Measurements from ENCODE around the gene PACSIN2. TPM values are rescaled to one million over a fixed set of nuclear protein-coding genes. Genes with fewer than 3 reads are reported as not detected.

The PACSIN2 gene
- total RNA-seq, 1 experiment from 2014 or later, result 70.5 TPM

DNA sequence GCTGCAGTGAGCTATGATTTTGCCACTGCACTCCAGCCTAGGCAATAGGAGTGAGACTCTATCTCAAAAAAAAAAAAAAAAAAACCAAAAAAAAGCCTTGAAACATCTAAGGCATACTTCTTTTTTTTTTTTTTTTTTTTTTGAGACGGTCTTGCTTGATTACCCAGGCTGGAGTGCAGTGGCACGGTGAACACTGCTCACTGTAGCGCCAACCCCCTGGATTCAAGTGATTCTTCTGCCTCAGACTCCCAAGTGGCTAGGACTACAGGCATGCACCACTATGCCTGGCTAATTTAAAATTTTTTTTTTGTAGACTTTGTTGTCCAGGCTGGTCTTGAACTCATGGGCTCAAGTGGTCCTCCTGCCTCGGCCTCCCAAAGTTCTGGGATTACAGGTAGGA is 177.4 kb downstream of the PACSIN2 start:
- ChIA-PET POLR2A (no interaction called here), CTCF (interaction anchor here (0.6 to 0.7 kb wide), 2 partner anchors 56 to 120 kb away, joined by 3 read pairs; no protein-coding TSS in a partner anchor)
- Mint-ChIP-seq H3K4me1 (no peaks in the 10 kb centered on the region), H3K27me3 (ENCODE audit: low read depth) (no peaks in the 10 kb centered on the region), H3K4me3 (no peak overlapping the region), H3K9me3 (no peaks in the 10 kb centered on the region), H3K36me3 (peaks cover 11% of the 10 kb centered on the region), H3K27ac (no peak overlapping the region)
- no peak for DNase-seq (ENCODE audit: low spot score)
- TF ChIP-seq JUN (CRISPR knock-in tag; IDR thresholded peaks at IDR 0.05) (no peak), TP53 (CRISPR knock-in tag; IDR thresholded peaks at IDR 0.05) (no peak), HMGXB4 (CRISPR knock-in tag; IDR thresholded peaks at IDR 0.05) (no peak), FOXP1 (CRISPR knock-in tag; IDR thresholded peaks at IDR 0.05; ENCODE audit: borderline replicate concordance) (no peak), CBFB (CRISPR knock-in tag; IDR thresholded peaks at IDR 0.05; ENCODE audit: low read depth) (no peak), ETV6 (CRISPR knock-in tag; IDR thresholded peaks at IDR 0.05) (no peak), PRRX2 (CRISPR knock-in tag; IDR thresholded peaks at IDR 0.05) (no peak)
- TF ChIP-seq, protein P1, sequence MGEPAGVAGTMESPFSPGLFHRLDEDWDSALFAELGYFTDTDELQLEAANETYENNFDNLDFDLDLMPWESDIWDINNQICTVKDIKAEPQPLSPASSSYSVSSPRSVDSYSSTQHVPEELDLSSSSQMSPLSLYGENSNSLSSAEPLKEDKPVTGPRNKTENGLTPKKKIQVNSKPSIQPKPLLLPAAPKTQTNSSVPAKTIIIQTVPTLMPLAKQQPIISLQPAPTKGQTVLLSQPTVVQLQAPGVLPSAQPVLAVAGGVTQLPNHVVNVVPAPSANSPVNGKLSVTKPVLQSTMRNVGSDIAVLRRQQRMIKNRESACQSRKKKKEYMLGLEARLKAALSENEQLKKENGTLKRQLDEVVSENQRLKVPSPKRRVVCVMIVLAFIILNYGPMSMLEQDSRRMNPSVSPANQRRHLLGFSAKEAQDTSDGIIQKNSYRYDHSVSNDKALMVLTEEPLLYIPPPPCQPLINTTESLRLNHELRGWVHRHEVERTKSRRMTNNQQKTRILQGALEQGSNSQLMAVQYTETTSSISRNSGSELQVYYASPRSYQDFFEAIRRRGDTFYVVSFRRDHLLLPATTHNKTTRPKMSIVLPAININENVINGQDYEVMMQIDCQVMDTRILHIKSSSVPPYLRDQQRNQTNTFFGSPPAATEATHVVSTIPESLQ (CRISPR knock-in tag; IDR thresholded peaks at IDR 0.05), result no peak
- TF ChIP-seq, protein P2, sequence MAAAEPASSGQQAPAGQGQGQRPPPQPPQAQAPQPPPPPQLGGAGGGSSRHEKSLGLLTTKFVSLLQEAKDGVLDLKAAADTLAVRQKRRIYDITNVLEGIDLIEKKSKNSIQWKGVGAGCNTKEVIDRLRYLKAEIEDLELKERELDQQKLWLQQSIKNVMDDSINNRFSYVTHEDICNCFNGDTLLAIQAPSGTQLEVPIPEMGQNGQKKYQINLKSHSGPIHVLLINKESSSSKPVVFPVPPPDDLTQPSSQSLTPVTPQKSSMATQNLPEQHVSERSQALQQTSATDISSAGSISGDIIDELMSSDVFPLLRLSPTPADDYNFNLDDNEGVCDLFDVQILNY (CRISPR knock-in tag; IDR thresholded peaks at IDR 0.05), result no peak
- TF ChIP-seq, protein P3, sequence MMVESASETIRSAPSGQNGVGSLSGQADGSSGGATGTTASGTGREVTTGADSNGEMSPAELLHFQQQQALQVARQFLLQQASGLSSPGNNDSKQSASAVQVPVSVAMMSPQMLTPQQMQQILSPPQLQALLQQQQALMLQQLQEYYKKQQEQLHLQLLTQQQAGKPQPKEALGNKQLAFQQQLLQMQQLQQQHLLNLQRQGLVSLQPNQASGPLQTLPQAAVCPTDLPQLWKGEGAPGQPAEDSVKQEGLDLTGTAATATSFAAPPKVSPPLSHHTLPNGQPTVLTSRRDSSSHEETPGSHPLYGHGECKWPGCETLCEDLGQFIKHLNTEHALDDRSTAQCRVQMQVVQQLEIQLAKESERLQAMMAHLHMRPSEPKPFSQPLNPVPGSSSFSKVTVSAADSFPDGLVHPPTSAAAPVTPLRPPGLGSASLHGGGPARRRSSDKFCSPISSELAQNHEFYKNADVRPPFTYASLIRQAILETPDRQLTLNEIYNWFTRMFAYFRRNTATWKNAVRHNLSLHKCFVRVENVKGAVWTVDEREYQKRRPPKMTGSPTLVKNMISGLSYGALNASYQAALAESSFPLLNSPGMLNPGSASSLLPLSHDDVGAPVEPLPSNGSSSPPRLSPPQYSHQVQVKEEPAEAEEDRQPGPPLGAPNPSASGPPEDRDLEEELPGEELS (CRISPR knock-in tag; IDR thresholded peaks at IDR 0.05), result no peak
- TF ChIP-seq, protein P4, sequence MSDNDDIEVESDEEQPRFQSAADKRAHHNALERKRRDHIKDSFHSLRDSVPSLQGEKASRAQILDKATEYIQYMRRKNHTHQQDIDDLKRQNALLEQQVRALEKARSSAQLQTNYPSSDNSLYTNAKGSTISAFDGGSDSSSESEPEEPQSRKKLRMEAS (CRISPR knock-in tag; IDR thresholded peaks at IDR 0.05), result no peak
- ATAC-seq, result no peak

DNA sequence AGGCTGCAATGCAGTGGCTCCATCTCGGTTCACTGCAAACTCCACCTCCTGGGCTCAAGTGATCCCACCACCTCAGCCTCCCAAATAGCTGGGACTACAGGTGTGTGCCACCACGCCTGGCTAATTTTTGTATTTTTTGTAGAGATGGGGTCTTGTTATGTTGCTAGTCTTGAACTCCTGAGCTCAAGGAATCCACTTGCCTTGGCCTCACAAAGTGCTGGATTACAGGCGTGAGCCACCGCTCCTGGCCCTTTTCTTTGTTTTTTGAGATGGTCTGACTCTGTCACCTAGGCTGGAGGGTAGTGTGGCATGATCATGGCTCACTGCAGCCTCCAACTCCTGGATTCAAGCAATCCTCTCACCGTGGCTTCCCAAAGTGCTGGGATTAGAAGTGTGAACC is 178.9 kb downstream of the PACSIN2 start:
- DNase-seq (ENCODE audit: low spot score) (no peak), ATAC-seq (no peak)
- peaks cover 10% of the 10 kb centered on the region for H3K36me3 Mint-ChIP-seq
- no peak overlapping the region for H3K27ac Mint-ChIP-seq
- ChIA-PET POLR2A (interaction anchor here (0.6 kb wide), 1 partner anchor 71 kb away, joined by 5 read pairs; no protein-coding TSS in a partner anchor), CTCF (interaction anchor here (0.8 to 2.1 kb wide), 2 partner anchors 31 to 214 kb away, joined by 3 to 7 read pairs; no protein-coding TSS in a partner anchor)
- H3K4me3 Mint-ChIP-seq, result no peak overlapping the region
- H3K4me1 Mint-ChIP-seq, result no peaks in the 10 kb centered on the region
- H3K27me3 Mint-ChIP-seq (ENCODE audit: low read depth), result no peaks in the 10 kb centered on the region
- H3K9me3 Mint-ChIP-seq, result no peaks in the 10 kb centered on the region
- TF ChIP-seq ZNF532 (CRISPR knock-in tag; IDR thresholded peaks at IDR 0.05; ENCODE audit: borderline replicate concordance) (no peak), SP1 (CRISPR knock-in tag; conservative IDR thresholded peaks at IDR 0.05) (no peak), SMAD4 (CRISPR knock-in tag; IDR thresholded peaks at IDR 0.05) (no peak), NR2C2 (CRISPR knock-in tag; IDR thresholded peaks at IDR 0.05) (no peak), FOXK1 (CRISPR knock-in tag; IDR thresholded peaks at IDR 0.05) (no peak), FOXP1 (CRISPR knock-in tag; IDR thresholded peaks at IDR 0.05; ENCODE audit: borderline replicate concordance) (no peak), AR (CRISPR knock-in tag; IDR thresholded peaks at IDR 0.05) (no peak)
- TF ChIP-seq, protein P5, sequence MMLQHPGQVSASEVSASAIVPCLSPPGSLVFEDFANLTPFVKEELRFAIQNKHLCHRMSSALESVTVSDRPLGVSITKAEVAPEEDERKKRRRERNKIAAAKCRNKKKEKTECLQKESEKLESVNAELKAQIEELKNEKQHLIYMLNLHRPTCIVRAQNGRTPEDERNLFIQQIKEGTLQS (CRISPR knock-in tag; conservative IDR thresholded peaks at IDR 0.05), result no peak
- TF ChIP-seq, protein P3 (CRISPR knock-in tag; IDR thresholded peaks at IDR 0.05), result no peak
